GM21367 (cell line): ENCODE results near the gene LIG1.

Experiments
- ATAC-seq: cut with Tn5 transposase; IDR thresholded peaks from one replicate; pipeline ENCODE4 v1.9.1; 2021; ENCODE audit not compliant: unreplicated experiment

Gene LIG1

GRCh38 chr19:48169939-48170803, at the start of gene LIG1, which contains the start of gene ZSWIM9:
LIG1 (minus strand) TSS chr19:48170344; CDS start chr19:48165566, 4,778 bp downstream.
ZSWIM9 (plus strand) TSS chr19:48170680; CDS start chr19:48171803, 1,123 bp downstream.
- peak; percentile 46 for ATAC-seq

GRCh38 chr19:48218997-48219396, 48.9 kb upstream of the LIG1 start:
- no peak for ATAC-seq

GRCh38 chr19:48216933-48217332, 46.8 kb upstream of the LIG1 start:
- ATAC-seq: no peak

- no peak for ATAC-seq
These were observed 43.8 kb upstream of the LIG1 start for GRCh38 chr19:48213959-48214358.

GRCh38 chr19:48210005-48210404, 39.9 kb upstream of the LIG1 start:
- no peak for ATAC-seq

GRCh38 chr19:48206397-48207093, 36.4 kb upstream of the LIG1 start:
- no peak for ATAC-seq

- ATAC-seq: peak; percentile 78
These were observed 33.9 kb upstream of the LIG1 start for GRCh38 chr19:48203794-48204628.

- ATAC-seq: no peak
These were observed 33.2 kb upstream of the LIG1 start for GRCh38 chr19:48203222-48203793.

- no peak for ATAC-seq
These were observed 27.0 kb upstream of the LIG1 start for GRCh38 chr19:48196933-48197665.

- no peak for ATAC-seq
These were observed 26.2 kb upstream of the LIG1 start for GRCh38 chr19:48196321-48196763.

GRCh38 chr19:48194844-48195830, 25.0 kb upstream of the LIG1 start:
- ATAC-seq: no peak

GRCh38 chr19:48194041-48194843, 24.1 kb upstream of the LIG1 start:
- no peak for ATAC-seq

- no peak for ATAC-seq
These were observed 22.6 kb upstream of the LIG1 start for GRCh38 chr19:48192750-48193149.

GRCh38 chr19:48190885-48191284, 20.7 kb upstream of the LIG1 start:
- no peak for ATAC-seq

GRCh38 chr19:48190288-48190884, 20.2 kb upstream of the LIG1 start:
- no peak for ATAC-seq

- no peak for ATAC-seq
These were observed 16.4 kb upstream of the LIG1 start for GRCh38 chr19:48186541-48186991.

- ATAC-seq: no peak
These were observed 15.9 kb upstream of the LIG1 start for GRCh38 chr19:48186015-48186414.

- ATAC-seq: no peak
These were observed 13.2 kb upstream of the LIG1 start for GRCh38 chr19:48183356-48183755.
